NCI-H510A treated with DMSO at 0.1 percent for 48 hours (cell line): Measurements from ENCODE around the gene SNX7.

Source experiments
- DNase-seq: peaks from one replicate; lab custom pipeline; 2025; lab: John Stamatoyannopoulos, UW

SNX7 gene

GRCh38 chr1:98766255-98766654 lies 104.7 kb downstream of the SNX7 start:
- no peak for DNase-seq

- no peak for DNase-seq
Measured at GRCh38 chr1:98769162-98769561, 107.6 kb downstream of the SNX7 start.

- no peak for DNase-seq
Measured at GRCh38 chr1:98781906-98782305, 120.4 kb downstream of the SNX7 start.

- no peak for DNase-seq
Measured at GRCh38 chr1:98783821-98784220, 122.3 kb downstream of the SNX7 start.

- no peak for DNase-seq
Measured at GRCh38 chr1:98791498-98791897, 130.0 kb downstream of the SNX7 start.

- DNase-seq: no peak
Measured at GRCh38 chr1:98792123-98792522, 130.6 kb downstream of the SNX7 start.

GRCh38 chr1:98793136-98793535 lies 131.6 kb downstream of the SNX7 start:
- DNase-seq: no peak

GRCh38 chr1:98794196-98794886 lies 132.8 kb downstream of the SNX7 start:
- DNase-seq: peak; percentile 34

- no peak for DNase-seq
Measured at GRCh38 chr1:98796049-98796448, 134.5 kb downstream of the SNX7 start.

- DNase-seq: no peak
Measured at GRCh38 chr1:98797506-98797905, 136.0 kb downstream of the SNX7 start.
